ENCODE data around the gene KDM4D.
"Not testable (repeated sequence)": the region's sequence is repeated elsewhere in the genome, so short reads cannot be mapped to it uniquely, and the experiment has no call there.

KDM4D gene

GRCh38 chr11:95037356-95038035, 64.0 kb downstream of the KDM4D start:
- not testable (repeated sequence) for DNase-seq

GRCh38 chr11:95042239-95042638, 68.7 kb downstream of the KDM4D start:
- no peak for DNase-seq

GRCh38 chr11:95042906-95043305, 69.4 kb downstream of the KDM4D start:
- no peak for DNase-seq

- DNase-seq, result no peak
Measured at GRCh38 chr11:95044010-95044409, 70.5 kb downstream of the KDM4D start.

- DNase-seq, result no peak
Measured at GRCh38 chr11:95045812-95046211, 72.3 kb downstream of the KDM4D start.
